HCT116 (cell line): ENCODE measurements around the gene RAD51D. TPM values are rescaled to one million over a fixed set of nuclear protein-coding genes. Genes with fewer than 3 reads are reported as not detected.

Source experiments
- ATAC-seq: fragments of 200-7000 bp; cut with Tn5 transposase; 2 replicates; pipeline ENCODE4 v1.9.1; 2020; ENCODE audit warnings: mild to moderate bottlenecking, moderate library complexity
- BruUV-seq: library from RNA; stranded (reverse); fragments of 400-500 nt; replicated peaks from 2 replicates; lab custom pipeline; 2021; lab: Mats Ljungman, UMichigan
- CTCF ChIA-PET: fragments of 300-600 bp; sonication (Branson Sonifier 250); formaldehyde crosslinking; loops from one replicate; lab custom pipeline; 2021; ENCODE audit warnings: antibody characterized with exemption; lab: Charles Lee
- POLR2A ChIA-PET: fragments of 300-600, 350-600 bp; sonication (Branson Sonifier 250); formaldehyde crosslinking; loops from one replicate; lab custom pipeline; 2021; ENCODE audit warnings: antibody characterized with exemption; lab: Charles Lee
- RAD21 ChIA-PET, 2 experiments: fragments of 300-600 bp; sonication (Branson Sonifier 250); formaldehyde crosslinking; loops; one replicate each; lab custom pipeline; 2023; ENCODE audit warnings: low total read pairs in 2 of 2; ENCODE audit not compliant: uncharacterized antibody in 2 of 2, unreplicated experiment in 2 of 2, low non-redundant PET in 1 of 2; lab: Charles Lee
- DNase-seq: peaks from one replicate; pipeline ENCODE4 v3.0.0-alpha.2; 2010; ENCODE audit warnings: low read depth, low spot score
- H2AFZ ChIP-seq: fragments of 200-600 bp; shearing (Covaris generic), sonication (generic); 2 replicates; pipeline ENCODE4 v1.6.1; 2017; ENCODE audit warnings: low read depth, mixed run types, mixed read lengths, antibody characterized with exemption, low read length; ENCODE audit not compliant: poor library complexity, severe bottlenecking
- H3K27ac ChIP-seq: 2 replicates; pipeline ENCODE4 v1.5.1; 2012; ENCODE audit warnings: low read depth, low read length
- H3K27me3 ChIP-seq: fragments of 200-600 bp; sonication (generic); 2 replicates; pipeline ENCODE4 v1.6.1; 2016; ENCODE audit warnings: mixed run types, low read length, mixed read lengths; ENCODE audit not compliant: insufficient read depth
- H3K36me3 ChIP-seq, 2 experiments: fragments of 200-500 bp in 1 of 2; fragments of 200-600 bp in 1 of 2; sonication (Bioruptor generic) in 1 of 2; sonication (generic) in 1 of 2; 2 replicates each; pipeline versions ENCODE4 v1.5.1 to v1.6.1; 2014 to 2016; ENCODE audit warnings: low read length in 2 of 2, inconsistent platforms in 1 of 2, mixed read lengths in 1 of 2, mixed run types in 1 of 2; ENCODE audit not compliant: insufficient read depth in 2 of 2, control insufficient read depth in 1 of 2
- H3K4me1 ChIP-seq, 2 experiments: fragments of 200-600 bp in 1 of 2; sonication (generic) in 1 of 2; 2 replicates each; pipeline versions ENCODE4 v1.5.1 to v1.6.1; 2012 to 2017; ENCODE audit warnings: low read length in 2 of 2, inconsistent platforms in 1 of 2, mild to moderate bottlenecking in 1 of 2, mixed read lengths in 1 of 2, mixed run types in 1 of 2, moderate library complexity in 1 of 2; ENCODE audit not compliant: insufficient read depth in 2 of 2, control insufficient read depth in 1 of 2
- H3K4me2 ChIP-seq: fragments of 200-600 bp; sonication (generic); 2 replicates; pipeline ENCODE4 v1.6.1; 2017; ENCODE audit warnings: mixed run types, low read length, mixed read lengths
- H3K4me3 ChIP-seq, 2 experiments: fragments of 200-600 bp in 1 of 2; sonication (generic) in 1 of 2; replicated peaks in 1 of 2; 2 replicates each; pipeline ENCODE4 v1.5.1; 2011 to 2016; ENCODE audit warnings: low read length in 2 of 2, control low read depth in 1 of 2, low read depth in 1 of 2, mild to moderate bottlenecking in 1 of 2, mixed read lengths in 1 of 2, mixed run types in 1 of 2
- H3K79me2 ChIP-seq: fragments of 200-600 bp; sonication (generic); 2 replicates; pipeline ENCODE4 v1.6.1; 2017; ENCODE audit warnings: mild to moderate bottlenecking, mixed run types, low read length, moderate library complexity, mixed read lengths; ENCODE audit not compliant: insufficient read depth
- H3K9ac ChIP-seq: fragments of 200-600 bp; sonication (generic); 2 replicates; pipeline ENCODE4 v1.6.1; 2016; ENCODE audit warnings: low read length, mixed read lengths
- H3K9me2 ChIP-seq: fragments of 200-600 bp; sonication (generic), shearing (Covaris generic); 2 replicates; pipeline ENCODE4 v1.6.1; 2017; ENCODE audit warnings: mixed run types, mild to moderate bottlenecking, moderate library complexity; ENCODE audit not compliant: insufficient read depth
- H3K9me3 ChIP-seq, 2 experiments: fragments of 200-500 bp in 1 of 2; fragments of 200-600 bp in 1 of 2; sonication (Bioruptor generic) in 1 of 2; sonication (generic) in 1 of 2; 2 replicates each; pipeline ENCODE4 v1.6.1; 2014 to 2017; ENCODE audit warnings: low read length in 2 of 2, mixed read lengths in 2 of 2, inconsistent platforms in 1 of 2, low read depth in 1 of 2, mild to moderate bottlenecking in 1 of 2, mixed run types in 1 of 2, moderate library complexity in 1 of 2; ENCODE audit not compliant: control insufficient read depth in 1 of 2, insufficient read depth in 1 of 2
- H4K20me1 ChIP-seq: fragments of 200-600 bp; sonication (generic), shearing (Covaris generic); 2 replicates; pipeline ENCODE4 v1.6.1; 2017; ENCODE audit warnings: mixed run types, mild to moderate bottlenecking, moderate library complexity; ENCODE audit not compliant: insufficient read depth
- ATF3 ChIP-seq: IDR thresholded peaks from 2 replicates; pipeline ENCODE4 v1.6.1; 2012
- CBX3 ChIP-seq: IDR thresholded peaks from 2 replicates; pipeline ENCODE4 v1.6.1; 2012; ENCODE audit warnings: low read depth
- CTCF ChIP-seq, 3 experiments: fragments of 200-600 bp in 1 of 3; sonication (generic) in 1 of 3; IDR thresholded peaks in 2 of 3; conservative IDR thresholded peaks in 1 of 3; 2 replicates each; pipeline ENCODE4 v1.5.1; 2012 to 2017; ENCODE audit warnings: low read depth in 2 of 3, low read length in 2 of 3, antibody characterized with exemption in 1 of 3, borderline replicate concordance in 1 of 3, control low read depth in 1 of 3, mild to moderate bottlenecking in 1 of 3, mixed read lengths in 1 of 3, mixed run types in 1 of 3, moderate library complexity in 1 of 3; ENCODE audit not compliant: insufficient read depth in 1 of 3
- EGR1 ChIP-seq: IDR thresholded peaks from 2 replicates; pipeline ENCODE4 v1.6.1; 2012; ENCODE audit warnings: low read depth
- ELF1 ChIP-seq: IDR thresholded peaks from 2 replicates; pipeline ENCODE4 v1.6.1; 2012; ENCODE audit warnings: low read depth, borderline replicate concordance
- EZH2 ChIP-seq: fragments of 200-600 bp; sonication (generic); IDR thresholded peaks from 2 replicates; pipeline ENCODE4 v1.6.1; 2017; ENCODE audit warnings: antibody characterized with exemption, mixed run types
- POLR2A ChIP-seq: IDR thresholded peaks from 2 replicates; pipeline ENCODE4 v1.7.0; 2011; ENCODE audit warnings: borderline replicate concordance; ENCODE audit not compliant: insufficient read depth, insufficient read length; ENCODE audit errors: extremely low read depth
- RAD21 ChIP-seq: IDR thresholded peaks from 2 replicates; pipeline ENCODE4 v1.6.1; 2012; ENCODE audit warnings: low read depth, mild to moderate bottlenecking
- REST ChIP-seq: IDR thresholded peaks from 2 replicates; pipeline ENCODE4 v1.6.1; 2012; ENCODE audit warnings: low read depth
- SIN3A ChIP-seq: IDR thresholded peaks from 2 replicates; pipeline ENCODE4 v1.6.1; 2012; ENCODE audit warnings: low read depth
- SP1 ChIP-seq: IDR thresholded peaks from 2 replicates; pipeline ENCODE4 v1.6.1; 2012; ENCODE audit warnings: low read depth
- SRF ChIP-seq: IDR thresholded peaks from 2 replicates; pipeline ENCODE4 v1.6.1; 2012; ENCODE audit warnings: low read depth
- YY1 ChIP-seq: IDR thresholded peaks from 2 replicates; pipeline ENCODE4 v1.6.1; 2011; ENCODE audit warnings: low read length, low read depth, moderate library complexity, mild to moderate bottlenecking; ENCODE audit not compliant: insufficient replicate concordance; ENCODE audit errors: extremely low read depth
- ZBTB33 ChIP-seq: IDR thresholded peaks from 2 replicates; pipeline ENCODE4 v1.6.1; 2011; ENCODE audit warnings: mild to moderate bottlenecking, low read length, moderate library complexity; ENCODE audit not compliant: insufficient replicate concordance; ENCODE audit errors: extremely low read depth
- ZNF274 ChIP-seq: fragments of 200-500 bp; sonication (Bioruptor generic); IDR thresholded peaks from 2 replicates; pipeline ENCODE4 v1.6.1; 2014; ENCODE audit warnings: mild to moderate bottlenecking, low read depth, low read length, inconsistent platforms
- intact Hi-C: fragments of 100-400 bp; cut with micrococcal nuclease; formaldehyde crosslinking; loops from 2 replicates; pipeline ENCODE4 v1.10.0; 2022
- total RNA-seq: library from RNA; stranded (reverse); gene quantifications from one replicate; pipeline ENCODE4 v1.2.1, GENCODE V29; 2021; ENCODE audit not compliant: unreplicated experiment

Gene RAD51D
- total RNA-seq, 1 experiment from 2014 or later: 12.9 TPM

- Histone ChIP-seq H3K9me2 (no peaks in the 10 kb centered on the region), H3K4me1 (peaks cover 16 to 20% of the 10 kb centered on the region in 2 experiments; a peak in 3 of 4 replicates), H3K9me3 (no peaks in the 10 kb centered on the region), H3K4me2 (no peak overlapping the region), H2AFZ (no peak overlapping the region), H4K20me1 (no peaks in the 10 kb centered on the region), H3K36me3 (no peaks in the 10 kb centered on the region), H3K27ac (no peak overlapping the region), H3K27me3 (no peaks in the 10 kb centered on the region), H3K79me2 (peaks cover 26% of the 10 kb centered on the region), H3K4me3 (no peak overlapping the region), H3K9ac (no peak overlapping the region)
- CTCF ChIA-PET: no interaction called here
- DNase-seq: no peak
- POLR2A ChIA-PET: no interaction called here
- RAD21 ChIA-PET: no interaction called here
- intact Hi-C loops: no loop called here
- no peak for TF ChIP-seq ZBTB33
- no peak for TF ChIP-seq EGR1
- TF ChIP-seq SP1: no peak
- TF ChIP-seq CTCF (IDR thresholded peaks at IDR 0.05 in 2 of 3, conservative IDR thresholded peaks at IDR 0.05 in 1 of 3; ENCODE audit: borderline replicate concordance in 1 of 3, insufficient read depth in 1 of 3, low read depth in 2 of 3, low read length in 2 of 3): no peak
- TF ChIP-seq ELF1: no peak
- TF ChIP-seq SRF: no peak
- TF ChIP-seq POLR2A: no peak
- TF ChIP-seq REST: no peak
- no peak for TF ChIP-seq ATF3
- TF ChIP-seq SIN3A: no peak
- TF ChIP-seq CBX3: no peak
- TF ChIP-seq RAD21: no peak
- TF ChIP-seq ZNF274: no peak
- no peak for TF ChIP-seq YY1
- no peak for TF ChIP-seq EZH2
- BruUV-seq: no TSS peak
- ATAC-seq: no peak; the same call in 1 of the 2 replicates
These were observed 63.6 kb downstream of the RAD51D start for GRCh38 chr17:35056013-35056412.
